IMR-90 (cell line): ENCODE measurements around the gene NUP107.
A peak's percentile ranks its signal among the peaks of the same experiment; 100 is the strongest.

ENCODE experiments used
- BHLHE40 ChIP-seq: fragments of 150-350 bp; IDR thresholded peaks from 2 replicates; pipeline ENCODE4 v1.6.1; 2016; ENCODE audit warnings: mild to moderate bottlenecking, low read depth, low read length
- CEBPB ChIP-seq: IDR thresholded peaks from 2 replicates; pipeline ENCODE4 v1.6.1; 2012; ENCODE audit warnings: low read depth, low read length, improper control_type of control experiment
- CHD1 ChIP-seq: IDR thresholded peaks from 2 replicates; pipeline ENCODE4 v1.6.1; 2012; ENCODE audit warnings: low read depth, low read length, improper control_type of control experiment
- FOS ChIP-seq: fragments of 150-350 bp; IDR thresholded peaks from 2 replicates; pipeline ENCODE4 v1.6.1; 2016; ENCODE audit warnings: low read depth, low read length
- MAFK ChIP-seq: IDR thresholded peaks from 2 replicates; pipeline ENCODE4 v1.6.1; 2012; ENCODE audit warnings: low read depth, low read length, improper control_type of control experiment
- MAZ ChIP-seq: IDR thresholded peaks from 2 replicates; pipeline ENCODE4 v1.6.1; 2012; ENCODE audit warnings: low read depth, mild to moderate bottlenecking, low read length, improper control_type of control experiment, moderate library complexity, borderline replicate concordance
- MXI1 ChIP-seq: IDR thresholded peaks from 2 replicates; pipeline ENCODE4 v1.6.1; 2012; ENCODE audit warnings: low read depth, mild to moderate bottlenecking, low read length, moderate library complexity, borderline replicate concordance
- POLR2A ChIP-seq: IDR thresholded peaks from 2 replicates; pipeline ENCODE4 v1.6.1; 2012; ENCODE audit warnings: mild to moderate bottlenecking, low read depth, low read length
- RCOR1 ChIP-seq: IDR thresholded peaks from 2 replicates; pipeline ENCODE4 v1.6.1; 2012; ENCODE audit warnings: mild to moderate bottlenecking, low read length, improper control_type of control experiment; ENCODE audit not compliant: insufficient replicate concordance
- TF ChIP-seq, protein P1 (sequence below): conservative IDR thresholded peaks from 2 replicates; pipeline ENCODE4 v1.5.1; 2012; ENCODE audit warnings: mild to moderate bottlenecking, low read depth, low read length, improper control_type of control experiment
- TF ChIP-seq, protein P2 (sequence below): fragments of 150-350 bp; IDR thresholded peaks from 2 replicates; pipeline ENCODE4 v1.6.1; 2017; ENCODE audit warnings: mild to moderate bottlenecking, antibody characterized with exemption, low read length, low read depth

DNA sequence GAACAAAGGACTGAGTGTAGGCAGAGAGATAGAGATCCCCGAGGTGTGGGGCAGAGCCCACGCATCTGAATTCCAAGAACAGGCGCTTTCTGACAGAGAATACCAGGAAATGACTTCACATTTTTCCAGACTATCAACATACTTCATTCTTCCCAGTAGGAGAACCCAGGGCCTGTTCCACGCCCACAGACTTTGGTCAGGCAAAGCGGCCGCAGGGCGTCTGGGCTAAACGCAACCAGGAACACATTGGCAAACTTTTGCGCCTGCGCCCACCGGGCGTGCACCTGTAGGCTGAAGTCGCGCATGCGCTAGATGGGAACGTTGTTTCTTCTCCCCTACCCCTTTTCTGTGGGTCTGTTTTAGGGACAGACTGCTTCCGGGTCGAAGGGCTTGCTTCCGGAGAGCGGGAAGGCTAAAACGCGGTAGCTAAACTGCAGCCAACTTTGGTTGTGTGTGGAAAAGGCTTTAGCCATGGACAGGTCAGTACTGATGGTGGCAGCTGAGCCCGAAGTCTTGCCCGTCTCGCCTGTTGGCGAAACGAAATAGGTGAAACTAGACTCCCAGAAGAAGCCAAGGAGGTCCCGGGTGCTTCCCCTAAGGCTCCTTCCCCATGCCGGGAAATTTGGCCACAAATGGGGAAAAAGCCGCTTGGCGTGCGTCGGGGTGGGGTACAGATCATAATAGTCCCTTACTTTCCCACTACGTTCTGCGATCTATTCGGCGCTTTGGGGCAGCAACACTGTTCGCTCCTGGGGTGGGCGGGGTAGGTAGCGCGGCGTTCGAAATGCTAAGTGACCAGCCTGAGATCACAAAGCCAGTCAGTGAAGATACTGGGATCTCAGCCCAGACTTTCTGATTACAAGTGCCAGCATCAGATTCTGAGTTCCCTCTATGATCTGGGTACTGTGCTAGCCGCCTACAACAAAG lies at the start of gene NUP107:
- TF ChIP-seq CEBPB, result 0 out of 2 replicates have a peak, but pooled peaks have one; percentile 35
- TF ChIP-seq, protein P1, sequence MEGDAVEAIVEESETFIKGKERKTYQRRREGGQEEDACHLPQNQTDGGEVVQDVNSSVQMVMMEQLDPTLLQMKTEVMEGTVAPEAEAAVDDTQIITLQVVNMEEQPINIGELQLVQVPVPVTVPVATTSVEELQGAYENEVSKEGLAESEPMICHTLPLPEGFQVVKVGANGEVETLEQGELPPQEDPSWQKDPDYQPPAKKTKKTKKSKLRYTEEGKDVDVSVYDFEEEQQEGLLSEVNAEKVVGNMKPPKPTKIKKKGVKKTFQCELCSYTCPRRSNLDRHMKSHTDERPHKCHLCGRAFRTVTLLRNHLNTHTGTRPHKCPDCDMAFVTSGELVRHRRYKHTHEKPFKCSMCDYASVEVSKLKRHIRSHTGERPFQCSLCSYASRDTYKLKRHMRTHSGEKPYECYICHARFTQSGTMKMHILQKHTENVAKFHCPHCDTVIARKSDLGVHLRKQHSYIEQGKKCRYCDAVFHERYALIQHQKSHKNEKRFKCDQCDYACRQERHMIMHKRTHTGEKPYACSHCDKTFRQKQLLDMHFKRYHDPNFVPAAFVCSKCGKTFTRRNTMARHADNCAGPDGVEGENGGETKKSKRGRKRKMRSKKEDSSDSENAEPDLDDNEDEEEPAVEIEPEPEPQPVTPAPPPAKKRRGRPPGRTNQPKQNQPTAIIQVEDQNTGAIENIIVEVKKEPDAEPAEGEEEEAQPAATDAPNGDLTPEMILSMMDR, result peak; percentile 36; the same call in 1 of the 2 replicates
- TF ChIP-seq POLR2A, result peak; percentile 66
- TF ChIP-seq MAFK, result no peak
- TF ChIP-seq, protein P2, sequence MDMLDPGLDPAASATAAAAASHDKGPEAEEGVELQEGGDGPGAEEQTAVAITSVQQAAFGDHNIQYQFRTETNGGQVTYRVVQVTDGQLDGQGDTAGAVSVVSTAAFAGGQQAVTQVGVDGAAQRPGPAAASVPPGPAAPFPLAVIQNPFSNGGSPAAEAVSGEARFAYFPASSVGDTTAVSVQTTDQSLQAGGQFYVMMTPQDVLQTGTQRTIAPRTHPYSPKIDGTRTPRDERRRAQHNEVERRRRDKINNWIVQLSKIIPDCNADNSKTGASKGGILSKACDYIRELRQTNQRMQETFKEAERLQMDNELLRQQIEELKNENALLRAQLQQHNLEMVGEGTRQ, result no peak
- no peak for TF ChIP-seq FOS
- TF ChIP-seq RCOR1, result peak; percentile 19
- TF ChIP-seq MAZ, result peak; percentile 65; the same call in 1 of the 2 replicates
- no peak for TF ChIP-seq BHLHE40
- 0 out of 2 replicates have a peak, but pooled peaks have one; percentile 12 for TF ChIP-seq MXI1
- no peak for TF ChIP-seq CHD1
